ENCODE results near the gene SARM1.

DNA sequence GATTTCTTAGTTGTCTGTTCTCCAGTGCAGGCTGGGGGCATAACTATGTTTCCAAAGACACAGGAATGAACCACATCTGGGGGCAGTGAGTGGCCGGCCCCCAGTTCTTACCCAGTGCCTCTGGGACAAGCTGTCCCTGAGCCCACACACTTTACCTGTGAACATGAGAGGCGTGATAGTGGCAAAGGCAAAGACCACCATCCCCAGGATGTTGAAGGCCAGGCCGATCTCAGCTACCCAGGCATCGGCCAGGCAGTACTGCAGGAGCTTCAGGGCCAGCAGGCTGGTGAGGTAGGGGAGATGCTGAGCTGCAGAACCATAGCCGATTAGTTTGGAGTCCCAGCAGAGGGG lies 32.9 kb downstream of the SARM1 start:
- TF ChIP-seq POLR2A (IDR thresholded peaks at IDR 0.05) = no peak
- TF ChIP-seq, protein P1, sequence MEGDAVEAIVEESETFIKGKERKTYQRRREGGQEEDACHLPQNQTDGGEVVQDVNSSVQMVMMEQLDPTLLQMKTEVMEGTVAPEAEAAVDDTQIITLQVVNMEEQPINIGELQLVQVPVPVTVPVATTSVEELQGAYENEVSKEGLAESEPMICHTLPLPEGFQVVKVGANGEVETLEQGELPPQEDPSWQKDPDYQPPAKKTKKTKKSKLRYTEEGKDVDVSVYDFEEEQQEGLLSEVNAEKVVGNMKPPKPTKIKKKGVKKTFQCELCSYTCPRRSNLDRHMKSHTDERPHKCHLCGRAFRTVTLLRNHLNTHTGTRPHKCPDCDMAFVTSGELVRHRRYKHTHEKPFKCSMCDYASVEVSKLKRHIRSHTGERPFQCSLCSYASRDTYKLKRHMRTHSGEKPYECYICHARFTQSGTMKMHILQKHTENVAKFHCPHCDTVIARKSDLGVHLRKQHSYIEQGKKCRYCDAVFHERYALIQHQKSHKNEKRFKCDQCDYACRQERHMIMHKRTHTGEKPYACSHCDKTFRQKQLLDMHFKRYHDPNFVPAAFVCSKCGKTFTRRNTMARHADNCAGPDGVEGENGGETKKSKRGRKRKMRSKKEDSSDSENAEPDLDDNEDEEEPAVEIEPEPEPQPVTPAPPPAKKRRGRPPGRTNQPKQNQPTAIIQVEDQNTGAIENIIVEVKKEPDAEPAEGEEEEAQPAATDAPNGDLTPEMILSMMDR (IDR thresholded peaks at IDR 0.05) = no peak

Data from thyroid gland (tissue), 4 donors.